DOHH2 (cell line): ENCODE measurements around the gene ADAMTS8.

Experiments
- CTCF ChIP-seq: fragments of 200-600 bp; sonication (generic); IDR thresholded peaks from one replicate; pipeline ENCODE4 v1.5.1; 2014; ENCODE audit warnings: antibody characterized with exemption, mild to moderate bottlenecking, low read depth, low read length; ENCODE audit not compliant: poor library complexity, severe bottlenecking
- EZH2phosphoT487 ChIP-seq: fragments of 200-600 bp; sonication (generic); IDR thresholded peaks from 2 replicates; pipeline ENCODE4 v1.6.1; 2017; ENCODE audit warnings: borderline replicate concordance, mild to moderate bottlenecking, antibody characterized with exemption, low read length, moderate library complexity, mixed read lengths

DNA sequence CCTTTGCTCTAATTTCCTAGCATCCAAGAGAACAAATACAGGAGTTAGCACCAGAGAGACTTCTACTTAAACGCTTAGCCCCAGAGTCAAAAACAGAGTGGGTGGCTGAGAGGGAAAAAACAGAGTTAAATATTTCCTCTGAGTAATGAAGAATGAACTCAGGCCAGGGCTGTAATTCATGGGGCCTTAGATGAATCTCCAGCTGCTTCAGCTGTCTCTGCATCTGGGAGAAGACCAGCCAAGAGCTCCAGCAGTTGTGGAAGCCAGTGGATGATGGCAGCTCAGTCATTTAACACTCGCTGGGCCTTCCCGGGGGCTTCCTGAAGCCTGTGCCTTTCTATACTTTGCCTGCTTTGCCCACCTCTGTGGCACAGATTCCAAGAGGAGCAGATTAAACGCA, 14.3 kb upstream of the ADAMTS8 start:
- TF ChIP-seq CTCF (no peak), EZH2phosphoT487 (no peak)
